ENCODE data around the gene PSIP1.

DNA sequence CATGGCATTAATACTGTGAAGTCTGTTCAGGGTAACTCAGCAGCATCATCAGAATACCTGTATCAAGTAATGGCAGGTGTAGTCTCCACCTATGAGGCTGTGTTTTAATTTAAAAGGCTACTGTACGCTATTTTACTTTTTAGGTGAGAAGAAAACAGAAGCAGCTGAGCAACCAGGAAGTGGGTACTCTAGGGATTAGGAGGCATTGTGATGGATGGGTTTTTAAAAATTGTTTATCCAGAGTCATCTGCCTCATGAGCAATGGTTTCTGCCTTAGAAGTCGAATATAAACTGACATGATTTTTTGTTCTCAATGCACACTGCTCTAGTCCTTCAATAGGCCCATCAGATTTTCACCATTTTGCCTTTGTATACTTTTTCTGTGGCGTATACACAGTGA, 42.6 kb downstream of the PSIP1 start:
- TF ChIP-seq, protein P1, sequence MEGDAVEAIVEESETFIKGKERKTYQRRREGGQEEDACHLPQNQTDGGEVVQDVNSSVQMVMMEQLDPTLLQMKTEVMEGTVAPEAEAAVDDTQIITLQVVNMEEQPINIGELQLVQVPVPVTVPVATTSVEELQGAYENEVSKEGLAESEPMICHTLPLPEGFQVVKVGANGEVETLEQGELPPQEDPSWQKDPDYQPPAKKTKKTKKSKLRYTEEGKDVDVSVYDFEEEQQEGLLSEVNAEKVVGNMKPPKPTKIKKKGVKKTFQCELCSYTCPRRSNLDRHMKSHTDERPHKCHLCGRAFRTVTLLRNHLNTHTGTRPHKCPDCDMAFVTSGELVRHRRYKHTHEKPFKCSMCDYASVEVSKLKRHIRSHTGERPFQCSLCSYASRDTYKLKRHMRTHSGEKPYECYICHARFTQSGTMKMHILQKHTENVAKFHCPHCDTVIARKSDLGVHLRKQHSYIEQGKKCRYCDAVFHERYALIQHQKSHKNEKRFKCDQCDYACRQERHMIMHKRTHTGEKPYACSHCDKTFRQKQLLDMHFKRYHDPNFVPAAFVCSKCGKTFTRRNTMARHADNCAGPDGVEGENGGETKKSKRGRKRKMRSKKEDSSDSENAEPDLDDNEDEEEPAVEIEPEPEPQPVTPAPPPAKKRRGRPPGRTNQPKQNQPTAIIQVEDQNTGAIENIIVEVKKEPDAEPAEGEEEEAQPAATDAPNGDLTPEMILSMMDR (optimal IDR thresholded peaks at IDR 0.05 in 1 of 3, IDR thresholded peaks at IDR 0.05 in 1 of 3, conservative IDR thresholded peaks at IDR 0.05 in 1 of 3; ENCODE audit: extremely low read depth in 1 of 3, insufficient read depth in 2 of 3, low read length in 3 of 3): no peak
- TF ChIP-seq EZH2 (IDR thresholded peaks at IDR 0.05; ENCODE audit: low read length): no peak
